ENCODE data around the gene CEP250.

DNA sequence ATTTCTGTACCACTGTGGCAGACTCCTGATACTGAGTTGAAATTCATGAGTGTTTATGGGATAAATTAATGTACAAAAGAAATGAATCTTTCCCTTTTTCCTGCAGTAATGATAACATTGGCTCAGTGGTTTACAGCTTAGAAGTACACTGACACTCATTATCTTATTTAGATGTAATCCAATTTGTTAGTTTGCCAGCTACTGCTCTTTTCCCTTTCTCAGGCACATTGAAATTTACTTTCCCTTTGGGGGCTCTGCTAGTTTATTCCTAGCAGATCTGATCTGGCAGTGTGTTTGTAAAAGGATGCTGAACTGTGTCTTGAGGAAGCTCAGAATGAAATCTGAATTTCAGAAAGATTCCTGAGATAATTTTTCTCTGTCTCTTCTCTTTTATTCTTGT, 3.0 kb downstream of the CEP250 start:
- no peak for TF ChIP-seq EZH2phosphoT487 (IDR thresholded peaks at IDR 0.05; ENCODE audit: insufficient read depth, low read depth)
- TF ChIP-seq EZH2 (IDR thresholded peaks at IDR 0.05; ENCODE audit: insufficient read depth, poor library complexity, severe bottlenecking) = no peak

Measured in GM23248 (cell line).